Activated CD8-positive, alpha-beta T cell treated with anti-CD3 and anti-CD28 coated beads for 36 hours (primary cell): Measurements from ENCODE around the gene ADSL. TPM values are rescaled to one million over a fixed set of nuclear protein-coding genes. Genes with fewer than 3 reads are reported as not detected.

ENCODE experiments used
- ATAC-seq: fragments of 200-7000 bp; cut with Tn5 transposase; one replicate; pipeline ENCODE4 v1.10.0; 2021; ENCODE audit warnings: mild to moderate bottlenecking, moderate library complexity
- CTCF ChIA-PET: fragments of 350-600 bp; sonication (Branson Sonifier 250); formaldehyde crosslinking; loops from one replicate; lab custom pipeline; 2021; ENCODE audit warnings: antibody characterized with exemption; lab: Charles Lee
- POLR2A ChIA-PET: fragments of 350-600 bp; sonication (Branson Sonifier 250); formaldehyde crosslinking; loops from one replicate; lab custom pipeline; 2021; ENCODE audit warnings: antibody characterized with exemption; lab: Charles Lee
- DNase-seq: peaks from one replicate; pipeline ENCODE4 v3.0.0-alpha.2; 2020
- H3K27ac Mint-ChIP-seq: one replicate; pipeline ENCODE4 v1.8.0; 2021; ENCODE audit warnings: mild to moderate bottlenecking, mixed read lengths
- H3K27me3 Mint-ChIP-seq: one replicate; pipeline ENCODE4 v1.8.0; 2021; ENCODE audit warnings: mixed read lengths
- H3K36me3 Mint-ChIP-seq: one replicate; pipeline ENCODE4 v1.8.0; 2021; ENCODE audit warnings: low read depth, mixed read lengths
- H3K4me1 Mint-ChIP-seq: one replicate; pipeline ENCODE4 v1.8.0; 2021; ENCODE audit warnings: low read depth, mixed read lengths
- H3K4me3 Mint-ChIP-seq: one replicate; pipeline ENCODE4 v1.8.0; 2021; ENCODE audit warnings: mild to moderate bottlenecking, moderate library complexity, mixed read lengths
- H3K9me3 Mint-ChIP-seq: one replicate; pipeline ENCODE4 v1.8.0; 2021; ENCODE audit warnings: mixed read lengths
- intact Hi-C: fragments of 100-400 bp; cut with micrococcal nuclease; formaldehyde crosslinking; loops from one replicate; pipeline ENCODE4 v1.10.0; 2022
- total RNA-seq, 2 experiments: library from RNA; stranded (reverse); gene quantifications; one replicate each; pipeline ENCODE4 v1.2.3, GENCODE V29; 2021
- TF ChIP-seq, protein P1 (sequence below): fragments of 200-600 bp; IDR thresholded peaks from one replicate; pipeline ENCODE4 v1.8.0; 2022; ENCODE audit warnings: antibody characterized with exemption, mild to moderate bottlenecking

Gene ADSL
- total RNA-seq, 2 experiments from 2014 or later = 160 to 169 TPM

DNA sequence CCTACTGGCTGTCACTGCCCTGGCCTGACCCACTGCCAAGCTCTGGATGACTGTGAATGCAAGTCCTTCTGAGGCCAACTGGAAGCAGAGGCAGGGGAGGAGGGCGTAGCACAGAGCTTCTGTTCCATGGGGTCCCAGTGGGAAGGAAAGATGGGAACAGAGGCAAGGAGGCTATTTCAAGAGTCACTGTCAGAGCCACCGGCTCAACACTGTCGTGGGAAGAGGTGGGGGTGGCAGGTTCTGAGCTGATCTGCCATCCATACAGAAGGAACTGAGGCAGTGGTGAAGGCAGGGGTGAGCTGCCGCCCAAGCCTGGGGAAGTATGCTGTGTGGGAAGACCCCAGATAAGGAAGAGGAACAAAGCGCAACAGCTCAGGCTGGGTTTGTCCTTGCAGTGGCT lies 78.8 kb downstream of the ADSL start:
- DNase-seq = no peak
- ATAC-seq = no peak
- CTCF ChIA-PET = interaction anchor here (4.6 kb wide), 1 partner anchor 12 kb away, joined by 34 read pairs; no protein-coding TSS in a partner anchor
- Mint-ChIP-seq H3K4me3 (no peak overlapping the region), H3K27ac (no peak overlapping the region), H3K27me3 (no peaks in the 10 kb centered on the region), H3K9me3 (no peaks in the 10 kb centered on the region), H3K4me1 (peaks cover 3% of the 10 kb centered on the region), H3K36me3 (peaks cover 35% of the 10 kb centered on the region)
- TF ChIP-seq, protein P1, sequence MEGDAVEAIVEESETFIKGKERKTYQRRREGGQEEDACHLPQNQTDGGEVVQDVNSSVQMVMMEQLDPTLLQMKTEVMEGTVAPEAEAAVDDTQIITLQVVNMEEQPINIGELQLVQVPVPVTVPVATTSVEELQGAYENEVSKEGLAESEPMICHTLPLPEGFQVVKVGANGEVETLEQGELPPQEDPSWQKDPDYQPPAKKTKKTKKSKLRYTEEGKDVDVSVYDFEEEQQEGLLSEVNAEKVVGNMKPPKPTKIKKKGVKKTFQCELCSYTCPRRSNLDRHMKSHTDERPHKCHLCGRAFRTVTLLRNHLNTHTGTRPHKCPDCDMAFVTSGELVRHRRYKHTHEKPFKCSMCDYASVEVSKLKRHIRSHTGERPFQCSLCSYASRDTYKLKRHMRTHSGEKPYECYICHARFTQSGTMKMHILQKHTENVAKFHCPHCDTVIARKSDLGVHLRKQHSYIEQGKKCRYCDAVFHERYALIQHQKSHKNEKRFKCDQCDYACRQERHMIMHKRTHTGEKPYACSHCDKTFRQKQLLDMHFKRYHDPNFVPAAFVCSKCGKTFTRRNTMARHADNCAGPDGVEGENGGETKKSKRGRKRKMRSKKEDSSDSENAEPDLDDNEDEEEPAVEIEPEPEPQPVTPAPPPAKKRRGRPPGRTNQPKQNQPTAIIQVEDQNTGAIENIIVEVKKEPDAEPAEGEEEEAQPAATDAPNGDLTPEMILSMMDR = no peak
- intact Hi-C loops = no loop called here
- POLR2A ChIA-PET = interaction anchor here (0.6 kb wide), 1 partner anchor 239 kb away, joined by 3 read pairs; no protein-coding TSS in a partner anchor

DNA sequence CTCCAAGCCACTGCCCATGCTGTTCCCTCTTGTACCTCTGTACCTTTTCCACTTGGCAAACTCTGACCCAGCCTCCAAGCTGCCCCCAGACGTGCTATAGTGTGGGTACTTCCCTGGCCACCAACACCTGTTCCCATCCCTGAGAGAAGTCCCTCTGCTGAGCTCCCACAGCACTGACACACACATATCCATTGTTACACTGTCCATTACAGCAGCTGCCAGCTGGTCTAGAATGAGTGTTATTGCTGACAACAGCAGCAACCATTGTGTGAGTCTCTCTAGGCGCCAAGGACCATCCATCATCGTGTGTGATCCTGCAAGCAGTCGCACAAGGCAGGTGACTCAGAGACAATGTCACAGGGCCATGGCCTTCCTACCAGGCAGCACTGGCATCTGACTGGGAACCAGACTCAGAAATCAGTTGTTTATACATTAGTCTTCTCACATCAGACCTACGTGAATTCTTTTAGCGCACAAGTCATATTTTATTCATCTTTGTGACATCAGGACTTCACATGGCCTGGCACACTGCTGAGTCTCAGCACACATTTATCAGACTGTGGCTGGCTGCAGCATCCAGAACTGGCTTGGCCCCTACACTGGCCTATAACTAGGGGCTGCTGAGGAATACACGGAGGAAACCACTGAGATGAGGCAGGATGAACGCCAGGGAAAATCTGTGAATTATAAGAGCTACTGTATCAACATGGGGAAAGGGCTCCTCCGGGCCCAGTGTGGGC lies 80.5 kb downstream of the ADSL start:
- peaks cover 36% of the 10 kb centered on the region for H3K36me3 Mint-ChIP-seq
- CTCF ChIA-PET = interaction anchor here (4.6 kb wide), 1 partner anchor 10 kb away, joined by 34 read pairs; no protein-coding TSS in a partner anchor
- POLR2A ChIA-PET = no interaction called here

DNA sequence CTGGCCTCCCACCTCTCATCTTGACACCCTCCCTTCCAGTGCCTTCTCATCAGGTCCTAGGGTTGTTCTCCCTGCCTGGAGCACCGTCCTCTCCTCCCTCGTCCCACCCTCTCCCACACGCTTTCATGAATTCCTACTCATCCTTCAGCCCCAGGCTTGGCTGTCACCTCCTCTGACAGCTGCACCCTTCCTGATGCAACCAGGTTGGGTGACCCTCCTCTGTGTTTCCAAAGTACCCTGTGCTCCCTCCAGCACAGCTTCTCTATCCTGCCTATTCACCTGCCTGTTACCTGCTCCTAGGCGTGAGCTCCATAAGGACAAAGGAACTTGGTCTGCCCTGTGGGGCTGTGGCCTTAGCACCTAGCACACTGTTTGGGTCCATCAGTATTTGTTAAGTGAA lies 82.5 kb downstream of the ADSL start:
- H3K27ac Mint-ChIP-seq = peak overlapping the region; percentile 43
- H3K36me3 Mint-ChIP-seq = peaks cover 32% of the 10 kb centered on the region
- H3K4me1 Mint-ChIP-seq = peaks cover under 1% of the 10 kb centered on the region
- no peaks in the 10 kb centered on the region for H3K9me3 Mint-ChIP-seq
- ChIA-PET CTCF (interaction anchor here (1.5 to 4.6 kb wide), 2 partner anchors 8 to 58 kb away, joined by 3 to 34 read pairs; no protein-coding TSS in a partner anchor), POLR2A (interaction anchor here (1.2 to 1.5 kb wide), 2 partner anchors 8 to 9 kb away, joined by 3 to 5 read pairs; no protein-coding TSS in a partner anchor)
- TF ChIP-seq, protein P1 = no peak
- H3K27me3 Mint-ChIP-seq = no peaks in the 10 kb centered on the region
- DNase-seq = no peak
- H3K4me3 Mint-ChIP-seq = no peak overlapping the region
- intact Hi-C loops = no loop called here
- no peak for ATAC-seq

More for the DNA sequence above, 80.5 kb downstream of the ADSL start:
- H3K9me3 Mint-ChIP-seq = no peaks in the 10 kb centered on the region
- DNase-seq (no peak), ATAC-seq (no peak)
- no peak overlapping the region for H3K4me3 Mint-ChIP-seq
- intact Hi-C loops = no loop called here
- TF ChIP-seq, protein P1 = no peak
- H3K27ac Mint-ChIP-seq = peak overlapping the region; percentile 25
- H3K4me1 Mint-ChIP-seq = peaks cover 3% of the 10 kb centered on the region
- no peaks in the 10 kb centered on the region for H3K27me3 Mint-ChIP-seq

GRCh38 chr22:40429481-40429880 lies 83.2 kb downstream of the ADSL start:
- H3K27me3 Mint-ChIP-seq = no peaks in the 10 kb centered on the region
- intact Hi-C loops = no loop called here
- DNase-seq (no peak), ATAC-seq (no peak)
- POLR2A ChIA-PET = interaction anchor here (1.5 kb wide), 1 partner anchor 9 kb away, joined by 5 read pairs; no protein-coding TSS in a partner anchor
- TF ChIP-seq, protein P1 = no peak
- CTCF ChIA-PET = interaction anchor here (1.5 kb wide), 1 partner anchor 58 kb away, joined by 3 read pairs; no protein-coding TSS in a partner anchor
- H3K9me3 Mint-ChIP-seq = no peaks in the 10 kb centered on the region
- peaks cover 37% of the 10 kb centered on the region for H3K36me3 Mint-ChIP-seq
- no peak overlapping the region for H3K4me3 Mint-ChIP-seq
- peaks cover 6% of the 10 kb centered on the region for H3K4me1 Mint-ChIP-seq
- H3K27ac Mint-ChIP-seq = peak overlapping the region; percentile 13

GRCh38 chr22:40430991-40431390 lies 84.7 kb downstream of the ADSL start:
- H3K36me3 Mint-ChIP-seq = peaks cover 43% of the 10 kb centered on the region
- intact Hi-C loops = no loop called here
- peaks cover 15% of the 10 kb centered on the region for H3K4me1 Mint-ChIP-seq
- no peaks in the 10 kb centered on the region for H3K27me3 Mint-ChIP-seq
- H3K4me3 Mint-ChIP-seq = no peak overlapping the region
- TF ChIP-seq, protein P1 = no peak
- CTCF ChIA-PET = interaction anchor here (0.6 to 1.3 kb wide), 3 partner anchors 27 to 216 kb away, joined by 3 to 4 read pairs (median 3); no protein-coding TSS in a partner anchor
- no peaks in the 10 kb centered on the region for H3K9me3 Mint-ChIP-seq
- POLR2A ChIA-PET = no interaction called here
- ATAC-seq (no peak), DNase-seq (no peak)
- H3K27ac Mint-ChIP-seq = no peak overlapping the region
